ENCODE results near the gene NKD2.

Gene NKD2

DNA sequence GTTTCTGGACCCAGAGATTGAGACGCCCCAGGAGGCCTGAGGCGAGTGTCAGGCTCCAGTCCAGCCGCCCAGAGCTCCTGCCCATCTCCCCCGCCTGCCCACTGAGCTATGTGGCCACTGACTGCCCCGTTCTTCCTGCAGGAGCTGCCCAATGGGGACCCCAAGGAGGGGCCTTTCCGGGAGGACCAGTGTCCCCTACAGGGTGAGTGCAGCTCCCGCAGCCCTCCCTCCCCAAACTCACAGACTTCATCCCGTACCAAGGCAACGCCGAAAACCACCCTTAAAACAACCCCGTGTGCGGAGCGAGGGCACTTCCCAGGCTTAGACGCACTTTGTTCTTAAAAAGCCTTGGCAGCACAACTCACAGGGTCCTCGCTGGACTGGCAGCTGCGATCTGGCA lies 23.4 kb downstream of the NKD2 start:
- DNase-seq, result no peak

DNA sequence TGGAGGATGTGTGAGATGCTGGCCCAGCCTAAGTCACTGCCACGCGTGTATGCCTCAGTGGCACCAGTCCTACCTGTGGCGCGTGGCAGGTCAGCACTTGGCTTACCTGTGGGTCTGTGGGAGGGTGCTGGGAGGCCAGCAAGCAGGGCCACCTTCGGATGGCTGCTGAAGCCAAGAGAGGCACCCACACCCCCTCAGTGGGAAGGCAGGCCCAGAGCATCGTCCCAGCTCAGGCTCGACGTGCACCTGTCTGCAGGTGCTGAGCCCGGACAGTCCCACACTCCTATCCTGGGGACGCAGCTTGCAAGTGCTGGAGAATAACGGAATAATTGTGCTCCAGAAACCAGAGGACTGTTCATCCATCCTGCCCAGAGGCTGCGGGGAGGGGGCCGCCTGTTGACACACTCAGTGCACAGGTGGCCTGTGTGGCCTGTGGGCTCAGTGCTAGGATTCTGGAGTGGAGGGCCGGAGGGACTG lies 24.0 kb downstream of the NKD2 start:
- DNase-seq, result no peak

DNA sequence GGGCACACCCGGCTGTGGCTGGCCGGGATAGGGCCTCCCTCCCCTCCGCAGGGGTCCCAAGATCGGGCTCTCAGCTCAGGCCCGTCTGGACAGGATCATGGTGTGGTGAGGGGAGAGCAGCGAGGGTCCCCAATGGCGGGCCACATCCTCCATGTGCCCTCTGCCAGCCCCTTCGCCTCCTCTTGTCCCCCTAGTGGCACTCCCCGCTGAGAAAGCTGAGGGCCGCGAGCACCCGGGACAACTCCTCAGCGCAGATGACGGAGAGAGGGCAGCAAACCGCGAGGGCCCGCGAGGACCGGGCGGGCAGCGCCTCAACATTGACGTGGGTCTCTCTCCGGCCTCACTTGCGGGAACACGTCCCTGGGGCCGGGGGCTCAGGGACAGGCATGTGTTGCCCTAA lies 24.6 kb downstream of the NKD2 start:
- DNase-seq, result no peak

DNA sequence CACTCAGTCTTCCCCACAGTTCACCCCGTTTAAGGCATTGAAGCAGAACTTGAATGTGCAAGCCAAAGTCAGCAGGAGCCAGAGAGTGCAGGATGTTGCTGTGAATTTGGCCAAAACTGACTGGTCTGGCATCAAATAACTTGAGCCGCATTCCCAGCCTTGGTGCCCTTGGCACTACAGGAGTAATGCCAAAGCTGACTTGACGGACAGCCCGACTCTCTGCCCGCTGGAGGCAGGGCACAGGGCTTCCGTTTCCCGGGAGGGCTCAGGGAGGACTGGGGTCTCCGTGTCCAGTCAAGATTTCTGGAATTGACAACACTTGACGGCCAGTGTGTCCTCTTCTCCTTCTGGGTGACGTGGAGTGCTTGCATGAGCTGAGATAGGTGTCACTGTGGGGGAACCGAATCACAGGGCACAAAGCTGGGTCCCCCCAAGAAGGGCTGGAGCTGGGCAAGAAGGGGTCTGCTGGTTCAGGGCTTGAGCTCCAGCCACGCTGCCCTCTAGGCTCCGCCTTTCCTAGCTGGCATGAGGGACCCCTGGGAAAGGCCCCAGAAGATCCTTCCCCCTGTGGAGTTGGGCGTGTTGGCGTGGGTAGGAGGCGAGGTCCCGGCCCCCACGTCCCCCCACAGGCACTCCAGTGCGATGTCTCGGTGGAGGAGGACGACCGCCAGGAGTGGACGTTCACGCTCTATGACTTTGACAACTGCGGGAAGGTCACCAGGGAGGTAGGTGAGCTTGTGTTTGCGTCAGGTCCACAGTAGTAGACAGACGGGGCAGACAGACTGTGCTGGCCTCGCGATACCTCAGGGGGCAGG lies 25.2 kb downstream of the NKD2 start:
- DNase-seq, result no peak

DNA sequence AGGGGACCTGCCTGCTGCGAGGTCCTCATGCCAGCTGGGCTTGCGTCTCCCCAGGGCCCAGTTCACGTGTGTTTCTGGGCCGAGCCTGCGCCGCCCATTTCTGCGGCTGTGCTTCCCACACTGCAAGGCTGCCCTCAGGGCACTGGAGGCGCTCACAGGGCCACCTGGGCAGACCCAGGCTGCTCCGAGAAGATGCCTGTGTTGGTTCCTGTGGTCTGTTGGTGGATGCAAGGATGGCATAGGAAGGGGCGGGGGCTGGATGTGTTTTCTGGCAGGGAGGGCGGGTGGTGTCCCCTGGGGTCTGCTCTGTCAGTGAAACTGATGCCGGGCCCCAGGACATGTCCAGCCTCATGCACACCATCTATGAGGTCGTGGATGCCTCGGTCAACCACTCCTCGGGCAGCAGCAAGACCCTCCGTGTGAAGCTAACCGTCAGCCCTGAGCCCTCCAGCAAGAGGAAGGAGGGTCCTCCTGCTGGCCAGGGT lies 25.9 kb downstream of the NKD2 start:
- DNase-seq, result no peak

DNA sequence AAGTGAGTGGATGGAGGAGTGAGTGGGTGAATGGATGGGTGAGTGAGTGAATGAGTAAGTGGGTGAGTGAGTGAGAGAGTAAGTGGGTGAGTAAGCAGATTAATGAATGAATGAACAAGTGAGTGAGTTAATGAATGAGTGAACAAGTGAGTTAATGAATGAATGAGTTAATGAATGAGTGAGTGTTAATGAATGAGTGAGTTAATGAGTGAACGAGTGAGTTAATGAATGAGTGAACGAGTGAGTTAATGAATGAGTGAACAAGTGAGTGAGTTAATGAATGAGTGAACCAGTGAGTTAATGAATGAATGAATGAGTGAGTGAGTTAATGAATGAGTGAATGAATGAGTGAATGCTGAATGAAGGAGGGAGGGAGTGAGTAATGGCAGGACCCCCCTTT lies 26.4 kb downstream of the NKD2 start:
- DNase-seq, result no peak

DNA sequence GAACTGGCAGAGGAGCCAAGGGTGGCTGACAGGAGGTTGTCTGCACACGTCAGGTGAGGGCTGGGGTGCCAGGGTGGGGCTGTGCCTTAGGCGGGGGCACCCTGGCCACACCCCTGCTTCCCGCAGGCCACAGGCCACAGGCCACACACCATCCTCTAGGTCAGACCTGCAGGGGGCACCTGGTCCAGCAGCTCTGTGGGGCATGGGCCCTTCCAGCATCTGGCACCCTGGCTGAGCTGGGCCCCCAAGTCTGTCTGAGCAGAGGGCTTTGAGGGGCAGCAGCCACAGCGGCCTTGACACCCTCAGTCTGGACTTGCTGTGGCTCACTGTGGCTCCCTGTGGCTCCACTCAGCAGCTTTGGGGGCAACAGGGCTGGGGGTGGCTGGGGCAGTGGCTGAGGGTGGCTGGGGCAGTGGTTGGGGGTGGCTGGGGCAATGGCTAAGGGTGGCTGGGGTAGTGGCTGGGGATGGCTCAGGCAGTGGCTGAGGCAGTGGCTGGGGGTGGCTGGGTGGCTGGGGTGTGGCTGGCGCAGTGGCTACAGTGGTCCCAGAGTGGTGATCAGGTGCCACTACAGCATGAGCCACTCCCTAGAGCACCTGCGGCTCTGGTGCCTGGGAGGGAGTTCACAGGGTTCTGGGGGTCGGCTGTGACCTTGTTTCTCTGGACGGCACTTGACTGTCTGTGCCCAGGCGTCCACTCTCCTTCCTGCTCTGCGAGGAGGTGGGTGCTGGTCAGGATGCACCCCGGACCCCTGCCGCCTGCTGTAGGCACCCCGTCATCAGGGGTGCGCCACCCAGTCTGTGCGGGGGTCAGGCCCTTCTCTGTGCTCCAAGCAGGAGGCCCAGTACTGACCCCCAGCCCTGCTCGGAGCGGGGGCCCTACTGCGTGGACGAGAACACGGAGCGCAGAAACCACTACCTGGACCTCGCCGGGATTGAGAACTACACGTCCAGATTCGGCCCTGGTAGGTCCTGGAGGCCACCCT lies 27.1 kb downstream of the NKD2 start:
- no peak for DNase-seq

DNA sequence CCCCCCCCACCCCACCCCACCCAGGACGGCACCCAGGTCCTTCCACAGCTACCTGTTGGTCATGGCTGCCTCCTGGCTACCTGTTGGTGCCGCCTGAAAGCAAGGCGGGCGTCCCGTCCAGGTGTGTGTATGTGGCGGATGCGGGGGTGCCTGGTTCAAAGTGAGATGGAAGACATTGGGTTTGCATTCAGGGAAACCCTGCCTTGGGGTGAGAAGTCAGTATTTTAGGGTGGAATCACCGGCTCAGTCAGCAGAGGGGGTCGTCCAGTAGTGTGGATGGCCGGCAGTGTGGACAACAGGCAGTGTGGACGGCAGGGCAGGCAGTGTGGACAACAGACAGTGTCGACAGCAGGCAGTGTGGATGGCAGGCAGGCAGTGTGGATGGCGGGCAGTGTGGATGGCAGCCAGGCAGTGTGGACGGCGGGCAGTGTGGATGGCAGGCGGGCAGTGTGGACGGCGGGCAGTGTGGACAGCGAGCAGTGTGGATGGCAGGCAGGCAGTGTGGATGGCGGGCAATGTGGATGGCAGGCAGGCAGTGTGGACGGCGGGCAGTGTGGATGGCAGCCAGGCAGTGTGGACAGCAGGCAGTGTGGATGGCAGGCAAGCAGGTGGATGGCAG lies 28.0 kb downstream of the NKD2 start:
- no peak for DNase-seq

DNA sequence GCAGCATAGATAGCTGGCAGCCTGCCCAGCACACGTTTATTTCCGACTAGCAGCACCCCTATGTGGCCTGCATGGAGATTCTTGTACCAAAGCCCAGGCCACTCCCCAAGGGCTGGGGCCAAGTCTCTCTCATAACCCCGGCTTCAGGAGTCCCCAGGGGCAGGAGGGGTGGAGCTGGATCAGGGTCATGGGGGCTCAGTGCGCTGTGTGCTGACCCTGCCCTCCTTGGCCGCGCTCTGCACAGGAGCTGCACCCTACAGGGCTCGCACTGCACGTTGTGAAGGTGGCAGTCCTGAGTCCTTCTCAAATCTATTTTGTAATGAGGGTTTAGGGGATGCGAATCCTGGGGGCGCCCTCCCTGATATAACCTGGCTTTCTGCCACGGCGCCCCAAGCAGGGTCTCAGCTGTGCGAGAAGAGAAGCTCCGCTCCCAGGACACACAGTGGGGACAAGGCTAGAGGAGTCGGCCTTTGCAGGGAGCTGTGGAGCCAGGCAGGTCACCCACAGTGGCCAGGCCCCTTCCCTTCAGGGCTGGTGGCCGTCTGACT lies 28.6 kb downstream of the NKD2 start:
- DNase-seq, result peak in 1 of 2 experiments; percentile 40

DNA sequence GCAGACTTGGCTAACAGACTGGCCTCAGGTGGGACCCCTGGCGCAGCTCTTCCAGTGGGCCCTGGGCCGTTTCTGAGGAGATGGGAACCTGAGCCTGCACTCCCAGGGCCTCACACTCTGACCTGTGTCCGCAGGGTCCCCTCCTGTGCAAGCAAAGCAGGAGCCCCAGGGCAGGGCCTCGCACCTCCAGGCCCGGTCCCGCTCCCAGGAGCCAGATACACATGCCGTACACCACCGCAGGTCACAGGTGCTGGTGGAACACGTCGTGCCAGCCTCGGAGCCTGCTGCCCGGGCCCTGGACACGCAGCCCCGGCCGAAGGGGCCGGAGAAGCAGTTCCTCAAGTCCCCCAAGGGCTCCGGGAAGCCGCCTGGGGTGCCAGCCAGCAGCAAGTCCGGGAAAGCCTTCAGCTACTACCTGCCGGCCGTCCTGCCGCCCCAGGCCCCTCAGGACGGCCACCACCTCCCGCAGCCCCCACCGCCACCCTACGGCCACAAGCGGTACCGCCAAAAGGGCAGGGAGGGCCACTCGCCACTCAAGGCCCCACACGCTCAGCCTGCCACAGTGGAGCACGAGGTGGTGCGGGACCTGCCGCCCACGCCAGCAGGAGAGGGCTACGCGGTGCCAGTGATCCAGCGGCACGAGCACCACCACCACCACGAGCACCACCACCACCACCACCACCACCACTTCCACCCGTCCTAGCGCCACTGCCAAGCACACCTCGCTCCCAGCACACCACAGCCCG lies 29.2 kb downstream of the NKD2 start:
- DNase-seq, result no peak

DNA sequence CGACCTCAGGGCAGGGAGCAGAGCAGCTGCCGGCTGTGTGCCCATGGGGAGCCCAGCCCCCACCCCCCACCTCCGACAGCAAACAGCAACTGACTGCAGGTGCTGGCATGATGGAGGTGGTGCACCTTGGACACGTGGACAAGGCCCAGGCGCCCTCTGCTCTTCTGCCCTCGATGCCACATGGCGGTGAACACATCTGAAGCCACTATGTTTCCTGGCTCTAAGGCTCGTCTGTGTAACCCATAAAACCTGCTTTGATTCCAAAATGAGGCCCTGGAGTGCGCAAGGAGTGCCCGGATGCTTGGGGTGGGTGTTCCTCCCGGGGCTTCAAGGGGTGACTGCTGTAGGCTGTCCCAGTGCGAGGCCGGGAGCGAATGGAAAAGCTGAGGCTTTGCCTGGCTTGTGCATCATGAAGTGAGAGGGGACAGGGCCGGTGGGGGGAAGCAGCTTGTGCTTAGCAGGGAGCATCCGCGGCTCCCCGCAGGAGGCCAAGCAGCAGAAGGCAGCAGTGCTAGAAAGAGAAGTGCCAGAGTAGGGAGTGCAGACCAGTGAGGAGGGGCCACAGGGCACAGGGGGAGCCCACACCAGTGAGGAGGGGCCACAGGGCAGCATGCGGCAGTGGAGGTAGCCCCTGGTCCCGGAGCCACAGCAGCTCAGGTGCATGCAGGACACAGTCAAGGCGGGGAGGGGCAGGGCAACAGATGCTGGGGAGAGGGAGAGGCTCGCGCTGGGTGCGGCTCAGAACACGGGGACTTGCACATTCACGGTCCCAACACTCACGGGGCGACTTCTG lies 30.0 kb downstream of the NKD2 start:
- DNase-seq, result no peak

DNA sequence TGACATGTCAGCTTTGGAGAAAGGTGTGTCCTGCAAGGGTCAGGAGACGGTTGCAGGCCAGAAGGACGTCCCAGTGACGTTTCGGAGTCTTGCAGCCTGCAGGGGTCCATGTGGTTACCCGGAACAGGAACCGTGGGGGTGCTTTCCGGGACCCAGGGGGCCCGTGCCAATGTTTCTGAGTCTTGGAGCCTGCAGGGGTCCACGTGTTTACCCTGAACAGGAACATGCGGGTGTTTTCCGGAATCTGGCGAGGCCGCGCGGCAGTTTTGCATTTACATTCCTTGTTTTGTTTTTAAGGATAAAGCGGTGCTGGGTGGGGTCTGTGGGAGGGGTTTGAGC lies 30.6 kb downstream of the NKD2 start:
- no peak for DNase-seq

DNA sequence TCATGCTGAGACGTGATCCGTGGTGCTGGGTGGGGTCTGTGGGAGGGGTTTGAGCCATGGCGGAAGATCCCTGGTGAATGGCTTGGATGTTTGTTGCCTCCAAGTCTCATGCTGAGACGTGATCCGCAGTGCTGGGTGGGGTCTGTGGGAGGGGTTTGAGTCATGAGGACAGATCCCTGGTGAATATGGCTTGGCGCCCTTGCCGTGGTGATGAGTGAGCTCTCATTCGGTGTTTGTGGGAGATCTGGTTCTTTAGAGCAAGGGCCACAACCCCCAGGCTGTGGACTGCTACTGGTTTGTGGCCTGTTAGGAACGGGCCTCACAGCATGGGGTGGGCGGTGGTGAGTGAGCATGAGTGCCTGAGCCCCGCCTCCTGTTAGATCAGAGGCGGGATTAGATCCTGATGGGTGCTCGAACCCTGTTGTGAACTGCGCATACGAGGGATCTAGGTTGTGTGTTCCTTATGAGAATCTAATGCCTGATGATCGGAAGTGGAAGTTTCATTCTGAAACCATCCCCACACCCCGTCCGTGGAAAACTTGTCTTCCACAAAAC lies 31.2 kb downstream of the NKD2 start:
- no peak for DNase-seq

DNA sequence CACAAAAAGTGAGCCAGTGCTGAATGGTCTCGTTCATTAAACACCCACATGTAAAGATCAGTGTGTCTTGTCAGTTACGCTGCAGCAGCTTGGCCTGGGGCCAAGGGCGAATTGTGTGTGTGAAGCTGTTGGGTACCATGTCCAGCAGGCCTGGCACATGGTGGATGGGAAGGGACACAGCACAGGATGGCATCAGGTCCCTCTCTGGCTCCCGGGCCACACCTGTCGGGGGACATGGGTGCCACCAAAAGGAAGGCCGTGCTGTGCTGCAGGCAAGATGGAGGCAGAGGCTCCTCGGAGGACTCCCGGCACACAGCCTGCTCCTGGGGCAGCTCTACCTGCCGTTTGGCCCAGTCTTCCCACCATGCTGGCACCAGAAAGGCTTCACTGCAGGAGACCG lies 32.0 kb downstream of the NKD2 start:
- no peak for DNase-seq

DNA sequence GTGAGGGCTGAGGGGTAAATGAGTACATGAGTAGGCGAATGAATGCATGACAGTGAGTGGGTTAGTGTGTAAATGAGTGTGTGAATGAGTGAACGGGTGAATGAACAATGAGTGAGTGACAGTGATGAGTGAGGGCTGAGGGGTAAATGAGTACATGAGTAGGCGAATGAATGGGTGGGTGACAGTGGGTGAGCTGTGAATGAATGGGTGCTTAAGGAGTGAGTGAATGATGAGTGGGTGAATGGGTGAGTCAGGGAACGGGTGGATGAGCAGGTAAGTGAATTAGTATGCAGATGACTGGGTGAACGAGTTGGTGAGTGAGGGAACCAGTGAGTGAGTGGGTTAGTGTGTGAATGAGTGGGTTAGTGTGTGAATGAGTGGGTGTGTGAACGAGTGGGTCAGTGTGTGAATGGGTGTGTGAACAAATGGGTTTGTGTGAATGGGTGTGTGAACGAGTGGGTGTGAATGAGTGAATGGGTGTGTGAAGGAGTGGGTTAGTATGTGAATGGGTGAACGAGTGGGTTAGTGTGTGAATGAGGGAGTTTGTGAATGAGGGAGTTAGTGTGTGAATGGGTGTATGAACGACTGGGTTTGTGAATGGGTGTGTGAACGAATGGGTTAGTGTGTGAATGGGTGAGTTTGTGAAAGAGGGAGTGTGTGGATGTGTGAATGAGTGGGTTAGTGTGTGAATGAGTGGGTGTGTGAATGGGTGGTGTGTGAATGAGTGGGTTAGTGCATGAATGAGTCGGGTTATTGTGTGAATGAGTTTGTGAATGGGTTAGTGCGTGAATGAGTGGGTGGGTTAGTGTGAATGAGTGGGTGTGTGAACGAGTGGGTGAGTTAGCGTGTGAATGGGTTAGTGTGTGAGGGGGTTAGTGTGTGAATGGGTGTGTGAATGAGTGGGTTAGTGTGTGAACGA lies 32.9 kb downstream of the NKD2 start:
- DNase-seq, result no peak

DNA sequence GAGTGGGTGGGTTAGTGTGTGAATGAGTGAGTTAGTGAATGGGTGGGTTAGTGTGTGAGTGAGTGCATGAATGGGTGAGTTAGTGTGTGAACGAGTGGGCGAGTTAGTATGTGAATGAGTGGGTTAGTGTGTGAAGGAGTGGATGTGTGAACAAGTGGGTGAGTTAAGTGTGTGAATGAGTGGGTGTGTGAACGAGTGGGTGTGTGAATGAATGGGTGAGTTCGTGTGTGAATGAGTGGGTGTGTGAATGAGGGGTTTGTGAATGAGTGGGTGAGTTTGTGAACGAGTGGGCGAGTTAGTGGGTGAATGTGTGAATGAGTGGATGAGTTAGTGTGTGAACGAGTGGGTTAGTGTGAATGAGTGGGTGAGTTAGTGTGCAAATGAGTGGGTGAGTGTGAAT lies 34.0 kb downstream of the NKD2 start:
- DNase-seq, result no peak

DNA sequence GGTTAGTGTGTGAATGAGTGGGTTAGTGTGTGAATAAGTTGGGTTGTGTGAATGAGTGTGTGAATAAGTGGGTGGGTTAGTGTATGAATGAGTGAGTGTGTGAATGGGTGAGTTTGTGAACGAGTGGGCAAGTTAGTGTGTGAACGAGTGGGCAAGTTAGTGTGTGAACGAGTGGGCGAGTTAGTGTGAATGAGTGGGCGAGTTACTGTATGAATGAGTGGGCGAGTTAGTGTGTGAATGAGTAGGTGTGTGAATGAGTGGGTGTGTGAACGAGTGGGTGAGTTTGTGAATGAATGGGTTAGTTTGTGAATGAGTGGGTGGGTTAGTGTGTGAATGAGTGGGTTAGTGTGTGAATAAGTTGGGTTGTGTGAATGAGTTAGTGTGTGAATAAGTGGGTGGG lies 34.7 kb downstream of the NKD2 start:
- DNase-seq, result no peak

DNA sequence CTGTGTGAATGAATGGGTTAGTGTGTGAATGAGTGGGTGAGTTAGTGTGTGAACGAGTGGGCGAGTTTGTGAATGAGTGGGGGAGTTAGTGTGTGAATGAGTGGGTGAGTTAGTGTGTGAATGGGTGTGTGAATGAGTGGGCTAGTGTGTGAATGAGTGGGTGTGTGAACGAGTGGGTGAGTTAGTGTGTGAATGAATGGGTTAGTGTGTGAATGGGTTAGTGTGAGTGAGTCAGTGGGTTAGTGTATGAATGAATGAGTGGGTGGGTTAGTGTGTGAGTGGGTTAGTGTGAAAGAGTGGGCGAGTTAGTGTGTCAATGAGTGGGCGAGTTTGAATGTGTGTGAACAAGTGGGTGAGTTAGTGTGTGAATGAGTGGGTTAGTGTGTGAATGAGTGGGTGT lies 35.5 kb downstream of the NKD2 start:
- no peak for DNase-seq

DNA sequence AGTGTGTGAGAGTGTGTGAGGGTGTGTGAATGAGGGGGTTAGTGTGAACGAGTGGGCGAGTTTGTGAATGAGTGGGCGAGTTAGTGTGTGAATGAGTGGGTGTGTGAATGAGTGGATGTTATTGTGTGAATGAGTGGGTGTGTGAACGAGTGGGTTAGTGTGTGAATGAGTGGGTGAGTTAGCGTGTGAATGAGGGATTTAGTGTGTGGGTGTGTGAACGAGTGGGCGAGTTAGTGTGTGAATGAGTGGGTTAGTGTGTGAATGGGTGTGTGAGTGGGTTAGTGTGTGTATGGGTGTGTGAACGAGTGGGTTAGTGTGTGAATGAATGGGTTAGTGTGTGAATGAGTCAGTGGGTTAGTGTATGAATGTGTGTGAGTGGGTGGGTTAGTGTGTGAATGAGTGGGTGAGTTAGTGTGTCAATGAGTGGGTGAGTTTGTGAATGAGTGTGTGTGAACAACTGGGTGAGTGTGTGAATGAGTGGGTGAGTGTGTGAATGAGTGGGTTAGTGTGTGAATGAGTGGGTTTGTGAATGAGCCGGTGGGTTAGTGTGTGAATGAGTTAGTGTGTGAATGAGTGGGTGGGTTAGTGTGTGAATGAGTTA lies 37.5 kb downstream of the NKD2 start:
- no peak for DNase-seq

All from NCI-H2081 (cell line).